GM21528 (cell line): Measurements from ENCODE around the gene SRSF10.

Source experiments
- ATAC-seq: cut with Tn5 transposase; IDR thresholded peaks from one replicate; pipeline ENCODE4 v1.9.1; 2021; ENCODE audit warnings: mild to moderate bottlenecking, moderate library complexity; ENCODE audit not compliant: unreplicated experiment, low FRiP score

The SRSF10 gene

DNA sequence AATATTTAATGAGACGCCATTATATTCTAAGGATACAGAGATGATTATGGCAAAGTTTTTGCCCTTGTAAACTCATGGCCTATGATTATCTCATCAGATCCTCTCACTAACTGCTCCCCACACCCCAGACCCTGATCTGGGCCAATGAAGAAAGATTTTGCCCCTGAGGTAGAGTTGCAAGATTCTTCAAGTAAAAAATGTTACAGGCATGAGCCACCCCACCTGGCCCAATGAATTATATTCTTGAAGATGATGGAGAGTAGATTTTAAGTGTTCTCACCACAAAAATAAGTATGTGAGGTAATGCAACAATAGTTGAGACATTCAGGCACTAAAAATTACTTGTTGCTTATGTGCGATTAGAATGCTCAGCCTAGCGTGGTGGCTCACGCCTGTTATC is 65.2 kb downstream of the SRSF10 start:
- no peak for ATAC-seq
